ENCODE measurements around the gene NDUFA3.

The NDUFA3 gene

DNA sequence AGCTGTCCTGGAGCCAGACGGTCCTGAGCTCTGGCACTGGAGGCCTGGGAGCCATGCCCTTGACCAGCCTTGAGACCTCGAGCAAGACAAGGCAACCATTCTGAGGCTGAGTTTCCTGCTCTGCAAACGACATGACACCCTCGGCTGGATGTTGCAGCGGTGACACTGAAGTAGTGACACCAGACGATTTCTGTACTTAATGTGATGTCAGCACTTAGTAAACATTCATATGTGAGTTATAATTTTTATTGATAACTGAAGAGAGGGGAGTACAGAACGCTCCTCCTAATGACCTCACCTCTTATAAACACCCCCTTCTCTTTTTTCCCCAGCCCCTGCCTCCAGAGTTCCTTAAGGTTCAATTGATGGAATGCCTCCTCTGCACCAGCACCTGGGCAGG is 5.8 kb downstream of the NDUFA3 start:
- FAIRE-seq: no peak

DNA sequence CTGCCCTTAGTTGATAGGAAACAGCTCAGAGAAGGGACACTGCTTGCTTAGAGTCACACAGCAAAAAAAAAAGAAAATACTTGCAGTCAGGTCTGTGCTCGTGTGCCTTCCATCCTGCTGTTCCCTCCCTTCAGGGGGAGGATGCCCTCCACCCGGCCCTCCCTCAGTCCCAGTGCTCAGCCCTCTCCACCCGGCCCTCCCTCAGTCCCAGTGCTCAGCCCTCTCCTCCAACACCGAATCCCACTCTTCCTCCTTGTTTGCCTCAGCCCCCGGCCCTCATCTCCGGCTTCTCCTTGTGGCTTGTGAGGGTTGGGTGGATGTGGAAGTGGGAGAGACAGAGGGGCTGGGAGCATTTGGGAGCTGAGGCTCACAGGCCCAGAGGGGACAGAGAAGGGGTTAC is 7.0 kb downstream of the NDUFA3 start:
- FAIRE-seq: no peak

GRCh38 chr19:54114340-54115108 is 11.9 kb downstream of the NDUFA3 start:
- no peak for FAIRE-seq

GRCh38 chr19:54115109-54116063 is 12.7 kb downstream of the NDUFA3 start, which contains the start of the genes PRPF31 and TFPT:
Gene PRPF31, plus strand, starts transcription at chr19:54115754. Its CDS starts 2,525 bp downstream, at chr19:54118279.
Gene TFPT, minus strand, starts transcription at chr19:54115657. Its CDS starts 388 bp downstream, at chr19:54115269.
- peak; percentile 95 for FAIRE-seq

GRCh38 chr19:54121259-54121658 is 18.6 kb downstream of the NDUFA3 start:
- no peak for FAIRE-seq

DNA sequence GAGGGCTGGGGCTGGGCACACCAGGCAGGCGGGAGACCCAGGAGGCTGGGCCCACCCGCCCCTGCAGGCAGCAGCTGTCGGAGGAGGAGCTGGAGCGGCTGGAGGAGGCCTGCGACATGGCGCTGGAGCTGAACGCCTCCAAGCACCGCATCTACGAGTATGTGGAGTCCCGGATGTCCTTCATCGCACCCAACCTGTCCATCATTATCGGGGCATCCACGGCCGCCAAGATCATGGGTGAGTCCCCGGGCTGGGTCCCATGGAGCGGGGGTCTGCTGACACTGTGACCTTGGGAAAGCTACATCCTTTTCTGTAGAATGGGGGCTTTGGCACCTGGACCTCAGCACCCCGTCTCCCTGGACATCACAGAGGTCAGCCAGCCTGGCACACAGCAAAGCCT is 21.0 kb downstream of the NDUFA3 start:
- FAIRE-seq: no peak

- no peak for FAIRE-seq
Measured at GRCh38 chr19:54124393-54124792, 21.7 kb downstream of the NDUFA3 start.

GRCh38 chr19:54125713-54126112 is 23.1 kb downstream of the NDUFA3 start:
- no peak for FAIRE-seq

GRCh38 chr19:54127688-54128440 is 25.2 kb downstream of the NDUFA3 start:
- FAIRE-seq: no peak

- no peak for FAIRE-seq
Measured at GRCh38 chr19:54128441-54128725, 25.7 kb downstream of the NDUFA3 start.

GRCh38 chr19:54128796-54129616 is 26.4 kb downstream of the NDUFA3 start:
- FAIRE-seq: no peak

DNA sequence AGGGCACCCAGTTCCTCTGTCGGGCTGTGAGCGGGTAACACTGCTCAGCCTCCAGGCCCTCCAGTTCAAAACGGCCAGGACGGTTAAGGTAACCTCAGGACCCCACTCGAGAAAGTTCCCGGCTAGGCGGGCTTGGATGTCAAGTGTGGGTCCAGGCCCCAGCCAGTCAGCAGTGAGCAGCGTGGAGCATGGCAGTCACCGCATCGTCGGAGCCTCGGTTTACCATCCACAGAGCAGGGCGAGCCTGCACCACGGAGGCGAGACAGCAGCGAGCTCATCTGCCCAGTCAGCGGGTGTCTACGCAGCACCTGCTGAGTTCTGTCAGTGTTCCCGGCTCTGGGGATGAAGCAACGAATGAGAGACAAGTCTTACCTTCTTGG is 27.0 kb downstream of the NDUFA3 start:
- FAIRE-seq: no peak

GRCh38 chr19:54133312-54133956 is 30.8 kb downstream of the NDUFA3 start:
- no peak for FAIRE-seq

- FAIRE-seq: no peak
Measured at GRCh38 chr19:54133957-54134590, 31.4 kb downstream of the NDUFA3 start.

GRCh38 chr19:54136086-54136863 is 33.6 kb downstream of the NDUFA3 start:
- no peak for FAIRE-seq

DNA sequence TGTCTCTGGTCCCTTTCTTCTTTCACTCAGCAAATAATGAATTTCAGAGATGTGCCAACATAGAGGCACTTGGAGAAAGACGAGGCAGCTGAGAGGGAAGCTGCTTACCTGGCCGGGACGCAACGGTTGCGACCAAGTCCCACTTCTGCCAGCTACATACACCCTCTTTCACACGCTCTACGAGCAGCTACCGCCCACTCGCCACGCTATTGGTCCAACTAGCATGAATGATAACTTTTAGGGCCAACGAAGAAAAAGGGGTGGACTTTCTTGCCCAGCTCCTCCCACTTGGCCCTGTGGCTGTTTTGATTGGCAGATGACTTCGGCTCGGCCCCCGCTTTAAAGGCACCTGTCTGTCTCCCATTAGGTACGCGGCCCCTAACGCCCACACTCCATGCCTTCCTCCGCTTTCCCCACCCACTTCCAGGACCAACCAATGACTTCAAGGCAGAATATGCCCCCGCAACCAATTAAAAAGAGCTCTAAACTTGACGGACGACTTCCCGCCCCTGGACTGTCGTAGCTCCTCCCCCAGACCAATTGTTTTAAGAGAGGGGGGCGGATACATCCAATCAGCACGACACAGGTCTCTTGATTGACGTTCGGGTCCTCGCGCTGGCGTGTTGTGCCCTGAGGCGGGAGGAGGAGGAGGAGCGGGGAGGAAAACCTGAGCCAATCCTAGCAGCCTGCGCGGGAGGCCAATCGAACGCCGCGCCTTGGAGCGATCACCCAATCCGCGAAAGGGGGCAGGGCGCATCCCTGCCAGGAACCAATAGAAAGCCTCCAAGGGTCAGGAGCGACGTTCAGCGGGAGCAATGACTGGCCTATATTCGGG is 34.4 kb downstream of the NDUFA3 start:
- peak; percentile 100 for FAIRE-seq

- no peak for FAIRE-seq
Measured at GRCh38 chr19:54137699-54138488, 35.2 kb downstream of the NDUFA3 start, which contains the start of gene CNOT3. Gene CNOT3, plus strand, starts transcription at chr19:54137762. Its CDS starts 5,217 bp downstream, at chr19:54142979.

Data from endometrium (tissue), 2 donors.